NOMO-1 (cell line): ENCODE data around the gene LIG3.
"Not testable (repeated sequence)": the region's sequence is repeated elsewhere in the genome, so short reads cannot be mapped to it uniquely, and the experiment has no call there.

Source experiments
- DNase-seq, 2 experiments: peaks; one replicate each; lab custom pipeline; 2025; ENCODE audit not compliant: unreplicated experiment in 2 of 2; lab: John Stamatoyannopoulos, UW

Gene LIG3

GRCh38 chr17:34998205-34998604 is 17.9 kb downstream of the LIG3 start:
- DNase-seq: peak; percentile 44 to 45

DNA sequence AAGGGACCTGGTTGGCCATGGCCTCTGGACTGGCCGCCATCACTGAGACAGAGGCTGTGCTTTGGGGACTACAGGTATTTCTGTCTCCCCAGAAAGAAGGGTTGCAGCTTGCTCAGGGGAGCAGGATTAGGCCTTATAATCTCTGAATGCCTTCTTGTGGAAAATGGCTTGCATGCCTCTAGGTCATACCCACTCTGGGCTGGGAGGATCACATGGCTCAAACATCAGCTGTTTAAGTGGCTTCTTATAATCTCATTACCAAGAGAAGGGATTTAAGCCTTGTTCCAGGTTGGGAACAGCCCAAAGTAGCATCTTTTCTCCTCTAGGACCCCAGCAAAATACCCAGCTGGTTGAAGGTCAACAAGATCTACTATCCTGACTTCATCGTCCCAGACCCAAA is 19.1 kb downstream of the LIG3 start:
- DNase-seq: no peak

- DNase-seq: not testable (repeated sequence)
Measured at GRCh38 chr17:35000965-35001364, 20.7 kb downstream of the LIG3 start.

DNA sequence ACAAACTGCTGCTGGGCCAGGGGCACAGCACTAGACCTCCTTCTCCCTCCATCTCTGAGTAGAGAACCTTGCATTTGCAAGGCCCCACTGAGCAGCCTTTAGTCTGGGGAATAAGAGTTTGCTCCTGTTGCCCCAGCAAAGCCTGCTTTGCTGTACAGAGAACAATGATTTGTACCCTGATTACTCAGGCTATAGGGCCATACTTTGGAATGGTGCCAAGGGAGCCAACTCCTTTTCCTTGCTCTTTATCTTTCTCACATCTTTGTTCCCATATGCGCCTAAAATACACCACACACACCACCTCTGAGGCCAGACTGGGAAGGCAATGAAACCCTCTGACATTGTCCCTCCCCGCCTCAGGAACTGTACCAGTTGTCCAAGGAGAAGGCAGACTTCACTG is 21.2 kb downstream of the LIG3 start:
- no peak for DNase-seq

DNA sequence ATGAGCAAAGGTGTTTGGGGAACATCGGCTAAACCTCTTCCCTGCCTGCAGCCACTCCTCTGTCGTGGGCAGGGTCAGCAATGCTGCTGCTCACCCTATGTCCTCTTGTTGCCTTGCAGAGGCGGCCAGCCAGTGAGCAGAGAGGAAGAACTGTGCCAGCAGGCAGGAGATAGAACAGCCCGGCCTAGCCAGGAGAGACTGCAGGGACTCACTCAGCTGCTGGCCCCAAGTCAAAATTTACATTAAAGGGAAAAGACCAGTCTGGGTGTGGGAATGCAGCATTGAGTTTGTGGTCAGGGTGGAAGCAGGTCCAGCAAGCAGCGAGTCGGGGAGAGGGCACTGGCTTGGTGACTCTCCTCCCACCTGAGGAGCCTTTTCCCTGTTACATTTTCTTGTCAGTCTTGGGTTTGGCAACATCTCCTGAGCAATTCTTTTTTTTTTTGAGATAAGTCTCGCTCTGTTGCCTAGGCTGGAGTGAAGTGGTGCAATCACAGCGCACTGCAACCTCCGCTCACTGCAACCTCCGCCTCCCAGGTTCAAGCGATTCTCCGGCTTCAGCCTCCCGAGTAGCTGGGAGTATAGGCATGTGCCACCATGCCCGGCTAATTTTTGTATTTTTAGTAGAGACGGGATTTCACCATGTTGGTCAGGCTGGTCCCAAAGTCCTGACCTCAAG is 22.7 kb downstream of the LIG3 start:
- DNase-seq: no peak

- no peak for DNase-seq
Measured at GRCh38 chr17:35003778-35004177, 23.5 kb downstream of the LIG3 start.

DNA sequence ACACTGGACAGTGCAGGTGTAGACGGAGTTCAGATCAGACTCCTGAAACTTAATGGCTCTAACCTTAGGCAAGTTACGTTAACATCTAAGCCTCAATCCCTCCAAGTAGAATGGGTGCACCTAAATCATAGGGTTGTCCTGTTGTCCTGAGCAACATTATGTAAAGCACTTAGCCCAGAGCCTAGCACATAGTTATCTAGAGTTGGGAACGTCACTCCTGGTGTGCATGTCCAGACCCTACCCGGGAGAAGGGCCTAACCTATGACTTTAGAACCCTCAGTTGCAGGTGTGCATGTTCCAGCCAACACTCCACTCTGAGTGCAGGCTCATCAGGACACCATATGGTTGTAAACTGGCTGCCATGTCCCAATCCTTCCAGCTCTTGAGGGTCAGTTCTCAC is 26.0 kb downstream of the LIG3 start:
- DNase-seq: no peak

GRCh38 chr17:35006961-35007360 is 26.6 kb downstream of the LIG3 start:
- no peak for DNase-seq

DNA sequence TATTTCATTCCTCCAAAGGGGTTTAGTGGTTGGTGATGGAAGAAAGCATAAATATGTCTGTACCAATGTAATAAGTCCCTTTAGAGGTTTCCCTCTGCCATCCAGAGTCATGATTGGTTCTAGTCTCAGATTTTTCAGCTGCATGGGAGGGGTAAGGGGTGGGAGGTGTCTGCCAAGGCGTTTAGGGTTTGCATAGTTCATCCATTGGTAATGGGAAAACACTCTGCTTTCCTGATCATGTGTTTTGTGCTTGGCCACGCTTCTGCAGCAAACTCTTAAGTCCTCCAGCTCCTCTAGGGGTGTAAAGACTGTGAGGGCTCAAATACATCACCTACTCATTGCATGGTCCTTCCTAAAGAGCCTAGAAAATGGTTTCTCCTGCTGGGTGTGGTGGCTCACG is 29.8 kb downstream of the LIG3 start:
- DNase-seq: no peak

GRCh38 chr17:35011671-35012216 is 31.4 kb downstream of the LIG3 start:
- DNase-seq: no peak

DNA sequence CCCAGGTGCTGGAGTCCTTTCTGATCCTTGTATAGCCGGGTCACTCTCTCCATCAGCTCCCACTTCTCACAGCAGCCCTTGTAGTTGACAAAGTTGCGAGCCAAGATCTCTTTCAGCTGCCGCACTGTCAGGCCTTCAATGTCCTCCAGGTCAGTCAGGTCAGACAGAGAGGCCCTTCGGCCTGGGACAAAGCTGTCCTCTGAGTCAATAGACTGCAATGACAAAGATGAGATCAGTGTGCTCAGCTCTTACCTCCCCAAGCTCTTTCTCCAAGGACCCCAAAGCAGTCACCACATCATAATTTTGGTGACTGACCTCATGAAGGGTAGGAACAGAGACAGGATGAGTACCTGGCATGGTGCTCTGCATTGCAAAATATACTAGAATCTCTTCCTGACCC is 36.1 kb downstream of the LIG3 start:
- DNase-seq: no peak

DNA sequence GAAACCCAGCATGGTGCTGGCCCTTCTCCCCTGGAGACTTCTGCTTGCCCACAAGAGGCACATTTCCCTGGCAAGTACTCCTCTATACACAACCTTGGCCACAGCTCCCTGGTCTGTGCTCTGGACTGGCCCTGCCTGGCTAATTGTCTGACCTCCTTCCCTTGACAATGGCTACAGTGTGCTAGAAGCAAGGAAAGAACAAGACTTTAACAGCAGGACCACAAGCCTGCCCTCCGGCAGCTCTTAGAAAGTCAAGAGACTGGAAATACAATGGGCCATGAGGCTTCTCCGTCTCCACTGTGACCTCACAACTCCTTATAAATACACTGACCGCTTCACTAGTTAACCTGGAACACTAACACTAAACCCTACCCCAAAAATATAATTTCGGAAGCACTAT is 36.7 kb downstream of the LIG3 start:
- no peak for DNase-seq

DNA sequence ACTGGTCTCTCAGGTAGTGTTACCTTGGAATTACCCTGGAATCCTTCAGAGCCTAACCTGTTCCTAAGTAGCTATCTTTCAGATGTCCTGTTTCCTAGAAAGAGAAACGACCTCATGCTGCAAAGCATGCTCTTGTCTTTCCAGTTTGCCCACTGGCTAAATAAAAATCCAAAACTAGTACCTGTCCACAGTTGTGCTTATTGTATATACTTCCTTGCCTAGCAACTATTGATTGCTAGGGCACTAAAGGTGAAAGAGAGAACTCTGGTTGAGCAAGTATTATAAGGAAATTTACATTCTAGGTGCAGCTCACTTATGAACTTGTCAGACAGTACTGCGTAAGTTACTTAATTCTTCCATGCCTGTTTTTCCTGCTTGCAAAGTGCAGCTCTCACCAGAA is 38.5 kb downstream of the LIG3 start:
- DNase-seq: no peak

DNA sequence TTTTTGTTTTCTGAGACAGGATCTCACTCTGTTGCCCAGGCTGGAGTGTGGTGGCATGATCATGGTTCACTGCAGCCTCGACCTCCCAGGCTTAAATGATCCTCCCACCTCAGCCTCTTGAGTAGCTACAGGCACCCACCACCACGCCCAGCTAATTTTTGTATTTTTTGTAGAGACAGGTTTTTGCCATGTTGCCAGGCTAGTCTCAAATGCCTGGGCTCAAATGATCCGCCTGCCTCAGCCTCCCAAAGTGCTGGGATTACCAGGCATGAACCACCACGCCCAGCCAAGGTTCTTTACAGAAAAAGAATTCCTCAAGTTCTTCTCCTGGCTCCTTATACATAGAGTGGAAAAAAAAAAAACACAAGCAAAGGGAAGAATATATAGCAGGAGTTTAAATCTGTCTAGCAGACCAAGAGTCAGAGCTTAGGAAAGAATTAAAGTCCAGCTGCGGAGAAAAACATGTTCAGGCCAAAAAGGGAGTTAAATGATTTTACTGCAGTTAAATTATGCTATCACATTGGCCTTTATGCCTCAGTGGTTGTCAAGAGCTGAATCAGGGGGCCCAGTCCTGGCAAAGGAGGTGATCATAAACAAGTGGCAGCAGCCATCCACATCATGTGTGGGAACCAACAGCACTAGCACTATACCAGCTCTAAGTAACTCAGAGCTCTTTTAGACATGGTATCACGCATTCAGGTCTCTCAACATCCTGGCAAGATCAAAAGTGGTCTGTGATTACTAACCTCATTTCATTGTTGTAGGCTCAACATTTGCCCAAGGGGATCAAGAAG is 39.3 kb downstream of the LIG3 start:
- DNase-seq: no peak

GRCh38 chr17:35021520-35022380 is 41.4 kb downstream of the LIG3 start:
- DNase-seq: no peak

GRCh38 chr17:35022536-35023063 is 42.3 kb downstream of the LIG3 start:
- DNase-seq: peak; percentile 20 to 67

- DNase-seq: no peak
Measured at GRCh38 chr17:35023538-35023937, 43.2 kb downstream of the LIG3 start.

DNA sequence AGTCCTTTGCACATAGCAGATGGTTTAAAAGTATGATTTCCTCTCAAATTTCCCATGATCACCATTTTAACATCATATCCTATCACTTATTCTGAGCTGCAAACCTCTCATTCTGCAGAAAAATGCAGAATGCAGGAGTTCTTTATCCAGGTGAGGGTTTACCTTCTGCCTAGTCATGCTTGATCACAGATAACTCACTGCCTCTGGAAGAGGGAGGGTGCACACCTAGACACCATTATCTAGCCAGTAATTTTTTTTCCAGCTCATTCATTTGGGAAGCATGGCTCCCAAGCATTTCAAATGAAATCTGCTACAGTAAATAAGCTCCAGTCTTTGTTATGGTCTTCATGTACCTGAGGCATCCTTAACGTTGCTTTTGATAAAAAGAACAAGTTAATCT is 45.2 kb downstream of the LIG3 start:
- no peak for DNase-seq

DNA sequence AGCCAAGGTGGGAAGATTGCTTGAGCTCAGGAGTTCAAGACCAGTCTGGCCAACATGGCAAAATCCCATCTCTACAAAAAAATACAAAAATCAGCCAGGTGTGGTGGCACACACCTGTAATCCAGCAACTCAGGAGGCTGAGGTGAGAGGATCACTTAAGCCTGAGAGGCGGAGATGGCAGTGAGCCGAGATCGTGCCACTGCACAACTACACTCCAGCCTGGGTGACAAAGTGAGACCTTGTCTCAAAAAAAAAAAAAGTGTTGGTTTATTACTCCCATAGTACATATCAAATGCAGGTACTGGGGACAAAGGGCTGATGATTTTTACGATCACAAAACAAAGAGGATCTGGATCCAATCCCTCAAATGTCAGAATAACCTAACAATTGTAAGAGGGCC is 47.8 kb downstream of the LIG3 start:
- DNase-seq: not testable (repeated sequence)

DNA sequence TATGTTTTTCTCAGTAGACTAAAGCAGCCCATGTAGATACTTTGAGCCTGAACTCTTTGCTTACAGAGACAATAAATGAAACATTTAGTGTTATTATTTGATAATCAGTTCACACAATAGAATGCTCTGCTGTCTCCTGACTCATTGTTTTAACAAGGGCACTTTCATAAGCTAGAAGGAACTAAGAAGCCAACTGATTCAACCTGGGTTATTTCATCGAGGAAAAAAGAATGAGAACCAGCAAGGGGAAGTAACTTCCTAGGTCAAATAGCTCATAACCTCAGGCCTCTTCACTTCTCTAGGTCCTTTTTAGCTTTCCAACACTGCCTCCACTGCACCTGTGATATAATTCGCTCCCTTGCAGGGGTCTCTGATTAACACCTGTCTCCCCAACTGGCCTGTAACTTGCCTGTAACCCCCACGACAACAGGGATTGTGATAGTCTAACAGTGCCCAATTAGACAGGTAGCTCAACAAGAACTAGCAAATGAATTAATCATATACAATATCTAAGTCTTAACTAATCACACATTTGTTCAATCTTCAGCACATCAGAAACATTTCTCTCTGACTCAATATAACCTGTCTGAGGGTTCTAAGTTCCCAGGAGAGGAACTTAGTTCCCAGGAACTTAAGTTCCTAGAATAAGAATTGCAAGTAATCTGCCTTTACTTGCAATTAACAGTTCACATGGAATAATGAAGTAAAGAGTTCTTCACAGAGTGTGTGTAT is 48.4 kb downstream of the LIG3 start:
- peak; percentile 26 to 83 for DNase-seq
